ENCODE data around the gene MLST8.

MLST8 gene

GRCh38 chr16:2186064-2186463, 19.2 kb upstream of the MLST8 start:
- no peak for TF ChIP-seq ZFX (IDR thresholded peaks at IDR 0.05)

GRCh38 chr16:2186505-2186904, 18.7 kb upstream of the MLST8 start:
- TF ChIP-seq CTCF (conservative IDR thresholded peaks at IDR 0.05) (no peak), ZFX (IDR thresholded peaks at IDR 0.05) (no peak)
- no peak overlapping the region for H3K27ac ChIP-seq

More at GRCh38 chr16:2186064-2186463, 19.2 kb upstream of the MLST8 start:
- no peak overlapping the region for H3K27ac ChIP-seq

DNA sequence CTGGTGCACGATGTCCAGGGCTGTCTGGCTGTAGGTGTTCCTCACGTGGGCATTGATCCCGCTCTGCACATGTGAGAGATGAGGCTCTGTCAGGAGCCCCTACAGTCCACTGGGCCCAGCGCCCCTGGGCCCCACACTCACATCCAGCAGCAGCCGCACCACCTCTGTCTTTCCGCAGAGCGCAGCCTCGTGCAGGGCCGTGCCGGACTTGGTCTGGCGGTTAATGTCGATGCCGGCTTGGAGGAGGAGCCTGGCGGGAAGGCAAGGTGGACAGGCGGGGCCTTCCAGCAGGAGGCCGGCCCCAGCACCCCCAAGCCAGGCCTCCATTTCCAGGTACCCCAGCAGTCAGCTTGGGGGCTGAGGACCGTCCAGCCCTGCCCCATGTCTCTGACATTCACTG, 18.0 kb upstream of the MLST8 start:
- H3K27ac ChIP-seq: no peak overlapping the region
- no peak for TF ChIP-seq CTCF (conservative IDR thresholded peaks at IDR 0.05)
- TF ChIP-seq ZFX (IDR thresholded peaks at IDR 0.05): no peak

- H3K27ac ChIP-seq: no peak overlapping the region
- TF ChIP-seq CTCF (conservative IDR thresholded peaks at IDR 0.05): no peak
- TF ChIP-seq ZFX (IDR thresholded peaks at IDR 0.05): no peak
These were observed 16.9 kb upstream of the MLST8 start for GRCh38 chr16:2188395-2188794.

GRCh38 chr16:2189252-2189893, 15.9 kb upstream of the MLST8 start:
- no peak overlapping the region for H3K27ac ChIP-seq
- TF ChIP-seq ZFX (IDR thresholded peaks at IDR 0.05): no peak
- no peak for TF ChIP-seq CTCF (conservative IDR thresholded peaks at IDR 0.05)

- no peak overlapping the region for H3K27ac ChIP-seq
- TF ChIP-seq CTCF (conservative IDR thresholded peaks at IDR 0.05) (no peak), ZFX (IDR thresholded peaks at IDR 0.05) (no peak)
These were observed 15.1 kb upstream of the MLST8 start for GRCh38 chr16:2190002-2190658.

GRCh38 chr16:2190659-2191445, 14.4 kb upstream of the MLST8 start:
- H3K27ac ChIP-seq: no peak overlapping the region
- no peak for TF ChIP-seq ZFX (IDR thresholded peaks at IDR 0.05)
- TF ChIP-seq CTCF (conservative IDR thresholded peaks at IDR 0.05): no peak
